Effector memory CD4-positive, alpha-beta T cell (primary cell): Measurements from ENCODE around the gene COPS4.
"Not testable (repeated sequence)": the region's sequence is repeated elsewhere in the genome, so short reads cannot be mapped to it uniquely, and the experiment has no call there.

Experiments
- DNase-seq, 3 donors: peaks; one replicate each; pipeline ENCODE4 v3.0.0-alpha.2; 2020
- H3K27ac ChIP-seq: 2 replicates; pipeline ENCODE4 v1.7.0; 2013; ENCODE audit warnings: mild to moderate bottlenecking, low read length, moderate library complexity; ENCODE audit not compliant: insufficient read depth, poor library complexity, severe bottlenecking
- H3K27me3 ChIP-seq: replicated peaks from 2 replicates; pipeline ENCODE4 v1.7.0; 2013; ENCODE audit warnings: mild to moderate bottlenecking, low read length; ENCODE audit not compliant: insufficient read depth, control insufficient read depth, poor library complexity, severe bottlenecking
- H3K36me3 ChIP-seq: 2 replicates; pipeline ENCODE4 v1.7.0; 2013; ENCODE audit warnings: mild to moderate bottlenecking, low read length, moderate library complexity; ENCODE audit not compliant: control insufficient read depth, insufficient read depth
- H3K4me1 ChIP-seq: 2 replicates; pipeline ENCODE4 v1.7.0; 2013; ENCODE audit warnings: low read length, mild to moderate bottlenecking; ENCODE audit not compliant: control insufficient read depth, insufficient read depth, poor library complexity, severe bottlenecking
- H3K4me3 ChIP-seq: 2 replicates; pipeline ENCODE4 v1.7.0; 2013; ENCODE audit warnings: low read length, low read depth, mild to moderate bottlenecking; ENCODE audit not compliant: insufficient read depth, poor library complexity, severe bottlenecking
- H3K9me3 ChIP-seq: 2 replicates; pipeline ENCODE4 v1.7.0; 2013; ENCODE audit warnings: mild to moderate bottlenecking, low read length, moderate library complexity; ENCODE audit not compliant: control insufficient read depth

The COPS4 gene

DNA sequence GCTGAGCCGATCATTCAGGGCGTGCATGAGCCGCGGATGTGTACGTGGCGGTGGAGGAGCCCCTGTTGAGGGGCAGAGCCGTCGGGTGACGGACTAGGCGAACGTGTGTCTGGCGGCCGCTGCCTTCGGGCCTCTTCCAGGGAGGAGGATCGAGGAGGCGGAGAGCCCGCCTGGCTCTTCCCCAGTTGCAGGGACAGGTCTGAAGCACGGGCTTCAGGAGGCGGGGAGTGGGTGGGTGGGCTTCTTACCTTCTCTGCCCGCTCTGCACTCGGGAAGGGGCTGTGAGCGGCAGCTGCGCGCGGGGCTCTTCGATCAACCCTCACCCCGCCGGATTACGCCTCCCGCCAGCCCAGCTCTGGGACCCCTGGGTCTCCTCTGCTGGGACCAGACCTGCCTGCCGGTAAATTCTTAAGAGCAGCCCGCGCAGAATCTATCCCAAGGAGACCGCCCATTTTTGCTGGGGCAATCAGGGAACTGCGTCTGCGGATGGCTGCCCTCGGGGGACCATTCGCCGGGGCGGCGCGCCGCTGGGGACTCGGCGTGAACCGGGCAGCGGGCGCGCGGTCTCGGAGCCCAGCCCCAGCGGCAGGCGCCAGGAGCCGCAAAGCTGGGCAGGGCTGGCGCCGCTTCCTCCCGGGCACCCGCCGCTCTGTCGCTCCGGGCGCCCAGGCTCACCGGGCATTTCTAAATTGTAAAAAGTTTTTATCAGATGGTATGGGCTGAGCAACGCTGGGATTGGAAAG, 74.7 kb downstream of the COPS4 start:
- peak overlapping the region; percentile 81 for H3K27ac ChIP-seq
- DNase-seq = peak in 2 of 3 donors; percentile 24
- H3K36me3 ChIP-seq = peaks cover 8% of the 10 kb centered on the region
- peaks cover 29% of the 10 kb centered on the region for H3K4me1 ChIP-seq
- H3K27me3 ChIP-seq = no peaks in the 10 kb centered on the region
- peak overlapping the region; percentile 69 for H3K4me3 ChIP-seq
- H3K9me3 ChIP-seq = no peaks in the 10 kb centered on the region

DNA sequence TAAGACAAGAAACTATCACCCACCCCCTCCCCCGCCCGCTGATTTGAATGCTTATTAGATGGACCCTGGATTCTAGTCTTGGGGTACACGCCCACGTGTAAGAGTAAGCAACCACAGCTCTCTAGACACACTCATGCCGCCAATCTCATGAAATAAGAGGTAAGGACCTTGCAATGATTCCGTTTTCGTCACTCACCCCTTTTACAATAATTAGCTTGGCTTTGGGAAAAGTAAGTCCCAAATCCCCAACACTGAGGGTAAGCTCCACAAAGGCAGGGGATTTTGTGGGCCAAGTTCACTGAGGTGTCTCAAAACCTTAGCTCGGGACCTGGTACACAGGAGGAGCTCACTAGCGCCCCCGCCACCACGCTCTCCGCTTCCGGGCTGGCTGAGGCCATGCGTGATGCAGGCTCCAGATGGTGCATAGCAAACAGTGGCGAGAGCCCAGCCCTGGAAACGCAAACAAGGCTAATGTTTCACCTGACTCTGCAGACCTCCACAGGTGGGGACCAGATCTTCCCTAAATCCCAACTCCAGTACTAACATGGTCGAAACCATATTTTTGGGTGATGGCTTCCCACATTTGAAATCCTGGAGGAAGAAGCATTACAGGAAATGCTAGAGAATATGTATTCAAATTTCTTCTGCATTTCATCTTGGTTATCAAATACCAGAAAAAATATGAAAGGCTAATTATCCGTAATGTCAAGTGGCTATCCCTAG, 75.4 kb downstream of the COPS4 start:
- Histone ChIP-seq H3K4me3 (peak overlapping the region; percentile 69), H3K27ac (peak overlapping the region; percentile 81), H3K27me3 (no peaks in the 10 kb centered on the region), H3K36me3 (peaks cover 3% of the 10 kb centered on the region), H3K4me1 (peaks cover 35% of the 10 kb centered on the region), H3K9me3 (no peaks in the 10 kb centered on the region)
- DNase-seq = peak; percentile 73 to 77 (median 76)

GRCh38 chr4:83110970-83111750, 76.2 kb downstream of the COPS4 start:
- no peaks in the 10 kb centered on the region for H3K9me3 ChIP-seq
- DNase-seq = no peak
- peaks cover 36% of the 10 kb centered on the region for H3K4me1 ChIP-seq
- no peaks in the 10 kb centered on the region for H3K27me3 ChIP-seq
- H3K4me3 ChIP-seq = peak overlapping the region; percentile 69
- peak overlapping the region; percentile 81 for H3K27ac ChIP-seq
- no peaks in the 10 kb centered on the region for H3K36me3 ChIP-seq

- not testable (repeated sequence) for DNase-seq, H3K9me3 ChIP-seq, H3K27me3 ChIP-seq, H3K36me3 ChIP-seq
- H3K4me1 ChIP-seq = peaks cover 36% of the 10 kb centered on the region
- peak overlapping the region; percentile 69 for H3K4me3 ChIP-seq
- H3K27ac ChIP-seq = peak overlapping the region; percentile 81
Measured at GRCh38 chr4:83111751-83112141, 76.8 kb downstream of the COPS4 start.

DNA sequence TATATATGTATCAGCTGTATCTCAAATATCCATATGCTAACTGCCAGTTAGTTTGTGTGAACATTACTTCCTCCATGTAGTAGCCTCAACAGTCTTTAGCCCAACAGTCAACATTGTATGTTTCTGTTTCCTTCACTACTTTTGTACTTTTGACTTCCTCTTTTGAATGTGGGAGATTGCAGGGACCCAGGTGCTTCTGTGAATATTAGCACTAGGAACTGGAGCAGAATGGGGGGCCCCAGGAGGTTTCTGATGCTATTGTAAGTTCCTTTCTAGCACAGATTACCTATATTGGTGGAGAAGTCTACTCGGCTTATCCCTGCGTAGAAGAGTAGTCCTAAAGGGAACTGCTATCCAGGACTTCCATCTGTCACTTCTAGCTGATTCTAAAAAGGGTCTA, 77.2 kb downstream of the COPS4 start:
- no peak for DNase-seq
- no peaks in the 10 kb centered on the region for H3K27me3 ChIP-seq
- peaks cover 36% of the 10 kb centered on the region for H3K4me1 ChIP-seq
- no peaks in the 10 kb centered on the region for H3K36me3 ChIP-seq
- H3K27ac ChIP-seq = peak overlapping the region; percentile 65
- H3K4me3 ChIP-seq = peak overlapping the region; percentile 60
- H3K9me3 ChIP-seq = no peaks in the 10 kb centered on the region

DNA sequence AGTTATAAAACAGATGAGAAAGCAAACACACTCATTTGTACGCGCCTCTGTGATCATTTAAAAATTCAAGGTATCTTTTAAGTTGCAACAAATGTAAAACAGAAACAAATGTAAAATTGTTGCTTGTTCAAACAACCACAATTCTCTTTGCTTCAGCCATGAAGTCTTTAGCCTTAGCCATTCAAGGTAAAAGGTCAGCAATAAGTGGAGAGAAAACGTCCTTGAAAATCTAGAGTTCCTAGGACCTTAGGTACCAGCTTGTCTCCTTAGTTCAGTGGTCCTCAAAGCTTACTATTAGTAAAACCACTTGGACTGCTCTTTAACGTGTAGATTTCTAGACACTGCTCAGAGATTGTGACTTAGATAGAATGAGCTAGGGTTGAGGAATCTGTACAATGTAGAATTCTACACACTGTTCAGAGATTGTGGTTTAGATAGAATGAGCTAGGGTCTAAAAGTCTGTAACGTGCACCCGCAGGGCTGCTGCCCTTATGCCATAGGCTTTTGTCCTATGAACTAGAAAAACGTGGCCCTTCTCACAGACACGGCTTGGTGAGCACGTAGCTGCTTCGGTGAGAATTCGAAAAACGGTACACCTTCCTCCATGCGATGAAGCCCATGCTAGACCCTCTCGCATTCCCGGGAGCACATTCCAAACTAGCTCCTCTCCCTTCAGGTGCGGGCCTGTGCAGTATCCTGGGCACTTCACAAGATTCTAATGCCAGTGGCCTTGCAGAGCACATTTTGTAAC, 77.9 kb downstream of the COPS4 start:
- DNase-seq = no peak
- no peaks in the 10 kb centered on the region for H3K27me3 ChIP-seq

GRCh38 chr4:83113429-83113786, 78.4 kb downstream of the COPS4 start:
- Histone ChIP-seq H3K27ac (peak overlapping the region; percentile 65), H3K9me3 (no peaks in the 10 kb centered on the region), H3K4me1 (peaks cover 34% of the 10 kb centered on the region), H3K27me3 (no peaks in the 10 kb centered on the region), H3K36me3 (no peaks in the 10 kb centered on the region), H3K4me3 (peak overlapping the region; percentile 60)
- no peak for DNase-seq

More for the DNA sequence above, 77.9 kb downstream of the COPS4 start:
- H3K4me1 ChIP-seq = peaks cover 36% of the 10 kb centered on the region
- peak overlapping the region; percentile 60 for H3K4me3 ChIP-seq
- no peaks in the 10 kb centered on the region for H3K36me3 ChIP-seq
- peak overlapping the region; percentile 65 for H3K27ac ChIP-seq
- no peaks in the 10 kb centered on the region for H3K9me3 ChIP-seq

DNA sequence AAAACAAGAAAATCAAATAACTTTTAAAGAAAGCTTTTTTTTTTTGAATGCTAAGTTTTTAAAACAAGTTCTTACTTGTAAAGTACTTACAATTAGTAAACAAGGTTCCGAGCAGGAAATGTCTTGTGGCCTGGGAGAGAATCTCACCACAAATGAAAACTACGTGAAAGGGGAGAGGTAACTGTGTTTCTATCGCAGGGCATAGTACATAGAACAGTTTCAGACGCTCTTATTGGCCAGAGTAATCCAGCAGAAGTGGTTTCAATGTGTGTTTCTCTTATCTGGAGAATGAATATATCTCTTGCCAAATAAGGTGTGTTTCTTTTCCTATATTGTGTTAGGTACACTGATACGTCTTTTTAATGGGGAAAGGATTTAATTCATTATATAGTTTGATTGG, 79.6 kb downstream of the COPS4 start, which contains the start of gene PLAC8:
Gene PLAC8 (minus strand): TSS at position 154 of the 400 bp plus-strand sequence. CDS start 6,808 bp downstream, outside the sequence.
- Histone ChIP-seq H3K27ac (peak within 1 kb of the TSS; percentile 71), H3K4me3 (peak within 1 kb of the TSS; percentile 60)

GRCh38 chr4:83115000-83115399, 80.0 kb downstream of the COPS4 start:
- no peaks in the 10 kb centered on the region for H3K27me3 ChIP-seq
- H3K27ac ChIP-seq = peak overlapping the region; percentile 71
- no peaks in the 10 kb centered on the region for H3K9me3 ChIP-seq
- DNase-seq = no peak
- H3K4me1 ChIP-seq = peaks cover 24% of the 10 kb centered on the region
- peak overlapping the region; percentile 60 for H3K4me3 ChIP-seq
- no peaks in the 10 kb centered on the region for H3K36me3 ChIP-seq

More for the DNA sequence above, 79.6 kb downstream of the COPS4 start, which contains the start of gene PLAC8:
- H3K36me3 ChIP-seq = no peaks in the 10 kb centered on the region
- no peaks in the 10 kb centered on the region for H3K9me3 ChIP-seq
- peaks cover 24% of the 10 kb centered on the region for H3K4me1 ChIP-seq
- H3K27me3 ChIP-seq = no peaks in the 10 kb centered on the region
- DNase-seq = peak in 2 of 3 donors; percentile 27 to 32
